A204.1 (cell line): ENCODE results near the gene DYNC1I1.

Experiments
- FAIRE-seq: peaks from 2 replicates; lab custom pipeline; 2012; peaks lifted over from hg19 to GRCh38; lab: Jason Lieb, UNC

DYNC1I1 gene

GRCh38 chr7:96026010-96026409 lies 253.7 kb downstream of the DYNC1I1 start:
- FAIRE-seq, result no peak

DNA sequence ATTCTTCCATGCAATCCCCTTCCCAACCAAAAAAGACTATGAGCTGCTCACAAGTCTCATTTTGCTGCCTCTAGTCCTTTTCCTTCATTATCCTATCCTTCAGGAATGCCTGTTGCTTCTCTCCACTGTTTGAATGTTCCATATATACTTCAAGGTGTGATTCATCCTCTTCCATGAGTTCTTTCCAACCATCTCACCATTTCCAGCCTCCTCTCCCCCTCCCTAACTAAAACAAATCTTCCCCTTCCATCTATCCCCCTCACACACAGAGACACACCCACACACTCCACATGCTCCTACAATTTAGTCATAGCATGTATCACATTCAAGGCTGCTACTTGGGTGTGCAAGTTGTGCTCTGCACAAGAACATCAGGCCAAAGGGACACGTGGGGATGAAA lies 254.3 kb downstream of the DYNC1I1 start:
- FAIRE-seq, result no peak

- no peak for FAIRE-seq
These were observed 256.4 kb downstream of the DYNC1I1 start for GRCh38 chr7:96028729-96029128.

DNA sequence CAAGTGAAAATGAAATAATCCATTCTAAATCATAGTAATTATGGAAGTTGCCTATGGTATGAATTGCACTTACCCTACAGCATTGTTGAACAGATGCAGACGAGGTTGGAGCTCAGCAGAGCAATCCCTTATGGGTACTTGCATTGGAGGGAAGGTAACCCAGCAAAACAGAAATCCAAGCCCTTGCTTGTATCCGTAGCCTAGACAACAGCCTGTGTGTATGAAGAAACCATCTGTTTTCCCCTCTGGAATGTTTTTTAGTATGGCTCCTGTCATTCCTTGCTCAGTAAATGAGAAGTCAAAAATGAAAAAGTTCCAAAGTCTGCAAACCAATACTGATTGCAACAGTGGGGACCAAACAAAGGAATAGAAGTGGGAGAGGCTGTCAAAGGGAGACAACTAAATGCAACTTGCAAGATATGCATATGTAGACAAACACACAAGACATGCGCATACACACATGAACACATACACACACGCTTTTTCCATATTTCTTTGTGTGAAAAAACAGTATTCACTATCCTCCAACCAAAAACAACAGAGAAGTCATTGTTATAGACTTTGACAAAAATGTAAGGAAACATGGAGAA lies 260.8 kb downstream of the DYNC1I1 start:
- FAIRE-seq, result no peak

DNA sequence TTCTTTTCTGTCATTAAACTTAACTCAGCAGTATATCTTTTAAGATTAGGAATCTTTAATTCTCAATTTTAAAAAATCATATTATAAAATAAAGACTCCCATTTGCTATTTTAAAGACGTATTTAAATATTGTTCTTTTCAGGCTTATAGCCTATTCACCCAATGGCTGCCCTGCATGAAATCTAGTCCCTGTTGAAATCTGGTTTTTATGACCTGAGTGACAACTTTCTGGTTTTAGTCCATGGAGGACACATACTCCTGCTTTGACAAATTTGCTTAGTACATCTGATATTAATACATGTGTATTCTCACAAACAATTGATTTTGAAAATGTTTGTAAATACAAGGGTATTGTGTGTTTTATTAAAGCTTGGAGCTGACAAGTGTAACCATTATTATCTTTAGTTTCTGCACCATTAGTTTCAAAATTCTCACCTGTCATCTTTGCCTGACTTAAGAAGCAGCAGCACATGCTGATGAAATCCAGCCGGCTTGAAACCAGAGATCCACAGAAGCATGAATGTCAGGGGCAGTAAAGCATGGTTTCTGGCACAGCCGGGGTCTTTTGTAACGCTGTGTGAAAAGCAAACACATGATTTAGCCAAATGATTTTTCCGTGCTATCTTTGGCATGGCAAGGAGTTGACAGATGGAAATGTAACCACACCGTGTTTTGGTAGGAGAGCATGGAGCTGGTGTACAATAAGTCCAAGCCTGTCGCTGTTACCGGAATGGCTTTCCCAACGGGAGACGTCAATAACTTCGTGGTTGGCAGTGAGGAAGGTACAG lies 262.8 kb downstream of the DYNC1I1 start:
- no peak for FAIRE-seq

DNA sequence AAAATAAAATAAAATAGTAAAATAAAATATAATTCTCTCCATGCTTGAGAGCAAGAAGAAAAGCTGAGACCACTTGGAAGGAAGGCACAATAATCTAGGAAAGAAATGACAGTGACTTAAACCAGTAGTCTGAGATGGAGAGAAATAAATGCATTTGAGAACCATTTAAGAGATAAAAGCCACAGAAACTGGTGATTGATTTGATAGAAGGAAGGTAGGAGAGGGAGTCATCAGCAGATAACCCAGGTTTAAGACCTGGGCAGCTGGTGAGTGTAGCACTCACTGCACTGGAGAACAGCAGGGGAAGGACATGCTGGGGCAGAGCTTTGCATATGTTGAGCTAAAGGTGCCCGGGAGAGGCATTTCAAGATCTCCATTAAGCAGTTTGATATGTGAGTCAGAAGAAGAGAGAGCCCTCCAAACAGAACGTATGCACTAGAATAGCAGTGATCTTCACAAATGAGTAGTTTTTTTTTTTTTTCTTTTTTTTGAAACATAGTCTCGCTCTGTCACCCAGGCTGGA lies 268.0 kb downstream of the DYNC1I1 start:
- FAIRE-seq, result no peak

DNA sequence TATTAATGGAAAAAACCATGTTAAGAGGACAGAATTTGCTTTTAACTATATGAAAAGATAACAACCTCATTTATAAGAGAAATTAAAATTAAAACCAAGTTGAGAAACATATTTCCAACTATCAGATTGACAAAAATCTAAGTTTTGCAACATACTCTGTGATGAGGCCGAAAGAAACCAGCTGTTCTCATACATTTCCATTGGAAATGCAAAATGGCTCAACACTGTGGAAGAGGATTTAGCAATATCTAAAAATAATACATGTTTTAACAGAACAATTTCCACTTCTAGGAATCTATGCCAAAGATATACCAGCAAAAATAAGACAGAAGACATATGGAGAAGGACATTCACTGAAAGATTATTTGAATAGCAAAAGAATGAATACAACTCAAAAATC lies 268.8 kb downstream of the DYNC1I1 start:
- FAIRE-seq, result no peak

DNA sequence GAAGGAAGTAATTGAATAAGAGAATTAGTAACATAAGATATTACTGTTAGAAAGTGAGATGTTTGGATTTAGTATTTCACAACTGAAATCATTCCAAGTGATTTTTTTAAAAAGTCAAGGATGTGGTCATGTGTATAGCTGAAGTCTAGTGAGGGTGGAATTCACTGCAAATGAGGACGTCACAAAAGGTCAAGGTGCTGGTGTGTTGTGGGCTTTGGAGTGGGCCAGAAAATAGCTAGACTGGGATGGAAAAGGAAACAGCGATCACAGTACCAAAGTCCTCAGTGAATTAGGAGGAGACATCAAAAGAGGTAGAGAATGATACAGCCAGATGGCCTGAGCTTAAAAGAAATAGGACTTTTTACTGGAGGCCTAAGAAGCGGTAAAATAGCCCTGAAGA lies 272.8 kb downstream of the DYNC1I1 start:
- FAIRE-seq, result no peak

DNA sequence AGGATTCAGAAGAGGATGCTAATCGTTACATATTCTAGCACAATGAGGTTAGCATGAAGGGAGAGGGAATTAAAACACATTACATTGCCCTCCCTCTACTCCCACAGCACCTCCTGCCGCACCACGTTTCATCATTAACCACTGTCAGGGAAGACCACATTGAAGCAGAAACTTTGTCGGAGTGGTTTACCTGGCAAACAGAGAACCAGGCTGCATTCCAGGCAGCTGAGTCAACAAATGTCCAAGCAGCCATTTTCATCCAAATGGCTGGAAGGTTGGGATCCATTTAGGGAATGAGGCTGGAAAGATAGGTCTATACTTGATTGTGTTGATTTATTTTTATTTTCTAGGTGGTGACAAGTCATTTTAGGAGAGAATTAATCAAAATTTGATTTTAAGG lies 273.6 kb downstream of the DYNC1I1 start:
- FAIRE-seq, result no peak

GRCh38 chr7:96052289-96052688 lies 279.9 kb downstream of the DYNC1I1 start:
- no peak for FAIRE-seq

DNA sequence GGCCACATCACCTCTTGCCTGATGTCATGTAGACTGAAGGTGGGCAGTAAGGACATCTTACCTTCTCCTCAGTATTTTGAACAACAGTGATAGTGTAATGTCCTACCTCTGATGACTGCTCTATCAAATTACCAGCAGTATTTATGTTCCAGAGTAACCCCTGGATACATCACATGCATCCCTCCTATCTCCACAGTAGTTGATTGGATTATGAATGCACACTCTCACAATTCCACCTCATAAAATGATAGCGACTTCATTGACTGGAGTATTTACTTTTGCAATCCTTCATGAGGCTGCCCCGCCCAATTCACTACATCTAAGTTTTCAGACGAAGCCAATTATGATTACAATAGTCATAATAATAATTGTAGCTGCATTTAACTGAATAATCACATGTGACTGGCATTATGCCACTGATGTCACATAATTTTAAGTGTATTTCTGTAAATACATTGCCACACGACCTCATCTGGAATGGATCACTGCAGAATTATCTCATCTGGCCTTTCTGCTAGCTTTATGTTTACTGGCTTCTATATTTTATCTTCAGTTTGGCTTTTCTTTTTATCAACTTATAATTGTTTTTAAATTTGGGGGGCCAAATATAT lies 280.6 kb downstream of the DYNC1I1 start:
- no peak for FAIRE-seq

DNA sequence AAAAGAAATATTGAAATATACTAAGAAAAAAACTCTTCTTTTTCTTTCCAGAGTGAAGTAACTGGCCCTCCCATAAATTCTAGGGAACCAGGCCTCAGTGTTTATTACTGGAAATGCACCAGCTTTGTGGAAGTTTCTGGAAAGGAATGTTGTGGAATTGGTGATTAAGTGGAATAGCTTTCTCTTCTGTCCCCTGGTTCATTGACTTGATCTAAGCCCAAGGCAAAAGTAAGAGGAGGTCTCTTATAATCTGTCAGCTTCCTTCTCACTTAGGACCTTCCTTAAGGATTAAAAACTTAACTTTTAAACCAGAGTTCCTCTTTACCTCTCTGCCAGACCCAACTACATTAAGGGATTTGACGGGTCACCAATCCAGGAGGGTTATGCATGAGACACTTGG lies 283.4 kb downstream of the DYNC1I1 start:
- FAIRE-seq, result no peak

DNA sequence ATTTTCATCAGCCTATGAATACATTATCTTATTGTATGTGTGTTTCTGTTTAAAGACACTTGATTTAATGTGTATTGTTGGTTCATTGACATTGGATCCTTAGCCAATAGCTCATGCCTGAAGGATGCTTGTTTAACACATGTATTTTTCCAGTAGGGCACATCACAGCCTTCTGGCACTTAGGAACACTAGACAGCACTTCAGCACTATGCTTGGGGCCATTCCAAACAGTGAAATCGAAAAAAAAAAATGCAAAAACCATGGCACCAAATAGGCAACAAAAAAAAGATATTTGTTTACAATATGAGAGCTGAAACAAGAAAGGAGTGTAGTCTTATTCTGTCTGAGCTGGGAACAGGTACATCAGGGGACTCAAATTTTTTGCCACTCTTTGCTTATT lies 286.7 kb downstream of the DYNC1I1 start:
- FAIRE-seq, result no peak

DNA sequence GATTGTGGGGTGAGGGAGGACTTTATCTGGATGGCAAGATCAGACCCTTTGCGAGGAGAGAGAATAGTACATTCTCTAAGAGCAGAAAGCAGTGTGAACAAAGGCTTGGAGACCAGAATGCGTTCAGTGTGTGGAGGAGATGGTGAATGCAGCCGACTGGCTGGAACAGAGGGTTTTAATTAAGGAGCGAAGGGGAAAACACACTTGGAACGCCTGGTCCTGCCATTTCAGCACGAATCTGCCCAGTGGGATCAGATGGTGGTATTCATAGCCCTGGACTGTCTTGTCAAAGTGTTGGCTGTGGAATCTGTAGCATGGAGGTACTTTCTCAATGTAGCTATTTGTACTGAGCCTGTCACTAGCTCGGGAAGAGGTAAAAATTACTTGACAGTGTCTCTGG lies 288.7 kb downstream of the DYNC1I1 start:
- FAIRE-seq, result no peak

DNA sequence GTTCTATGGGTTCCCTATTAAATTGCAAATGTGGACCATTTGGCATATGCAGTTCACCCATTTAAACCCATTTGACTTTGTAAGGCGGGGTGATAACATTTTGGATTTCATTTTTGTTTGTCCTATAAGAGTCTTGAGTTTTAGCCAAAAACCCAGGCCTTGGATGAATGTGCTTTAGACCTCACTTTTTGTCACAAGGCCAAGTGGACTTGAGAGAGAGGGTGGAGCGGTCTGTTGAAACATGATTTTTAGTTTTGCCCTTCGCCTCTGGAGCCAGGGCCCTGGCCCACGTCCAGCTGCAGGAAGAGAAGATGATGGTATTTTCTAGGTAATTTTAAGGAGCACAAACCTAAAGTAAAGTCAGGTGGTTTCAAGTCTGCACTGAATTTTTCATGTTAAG lies 289.5 kb downstream of the DYNC1I1 start:
- FAIRE-seq, result no peak

DNA sequence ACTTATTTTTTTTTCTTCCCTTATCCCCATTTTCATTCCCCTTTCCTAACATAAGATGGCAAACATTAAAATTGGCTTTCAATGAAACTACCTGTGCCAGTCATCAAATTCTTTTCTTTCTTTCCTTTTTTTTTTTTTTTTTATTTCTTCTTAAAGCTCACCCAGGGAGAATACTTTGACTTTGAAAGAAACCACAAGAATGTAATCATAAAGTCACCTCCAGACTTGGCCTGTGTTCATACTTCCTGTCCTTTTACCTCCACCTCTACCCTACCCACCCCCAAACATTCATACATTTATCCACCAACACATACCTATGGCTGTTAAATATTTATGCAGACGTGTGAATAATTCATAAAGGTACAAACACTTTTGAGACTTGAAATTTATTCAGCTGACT lies 295.0 kb downstream of the DYNC1I1 start:
- FAIRE-seq, result no peak

DNA sequence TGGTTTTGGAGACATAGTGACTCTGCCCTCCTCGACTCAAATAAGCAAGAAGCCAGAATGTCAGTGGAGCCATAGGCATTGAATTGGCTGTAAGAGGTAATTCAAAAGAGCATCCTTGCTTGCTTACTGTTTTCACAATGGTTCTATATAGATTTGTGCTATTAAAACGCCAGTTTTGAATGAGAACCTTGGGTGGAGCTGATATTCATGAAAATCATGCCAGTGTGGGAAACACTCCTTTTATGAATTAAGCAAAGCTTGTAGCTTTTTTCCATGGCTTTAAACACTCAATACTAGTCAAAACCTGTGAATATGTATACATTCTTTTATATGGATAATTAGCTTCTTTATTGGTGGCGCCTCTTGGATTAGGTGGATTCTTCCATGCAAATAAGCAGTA lies 297.0 kb downstream of the DYNC1I1 start:
- no peak for FAIRE-seq

- no peak for FAIRE-seq
These were observed 302.5 kb downstream of the DYNC1I1 start for GRCh38 chr7:96074871-96075270.

GRCh38 chr7:96075510-96076349 lies 303.4 kb downstream of the DYNC1I1 start:
- no peak for FAIRE-seq

- no peak for FAIRE-seq
These were observed 304.0 kb downstream of the DYNC1I1 start for GRCh38 chr7:96076350-96076707.

- no peak for FAIRE-seq
These were observed 307.7 kb downstream of the DYNC1I1 start for GRCh38 chr7:96080027-96080426.

- FAIRE-seq, result no peak
These were observed 312.7 kb downstream of the DYNC1I1 start for GRCh38 chr7:96084881-96085553.
